Vein endothelial cell (primary cell): ENCODE data around the gene BAZ2A. TPM values are rescaled to one million over a fixed set of nuclear protein-coding genes. Genes with fewer than 3 reads are reported as not detected.
A peak's percentile ranks its signal among the peaks of the same experiment; 100 is the strongest.

Experiments used
- small RNA-seq: library from RNA; depleted of rRNA; stranded (forward); fragments of <200 nt; gene quantifications from one replicate; pipeline ENCODE3, GENCODE V24; 2012
- total RNA-seq: library from RNA; depleted of rRNA; stranded (reverse); fragments of >200 nt; gene quantifications from 2 replicates; pipeline ENCODE4 v1.2.3, GENCODE V29; 2012

The BAZ2A gene
- 56.8 and 60.8 TPM in 2 replicates for total RNA-seq

GRCh38 chr12:56630180-56630632 lies at the start of gene BAZ2A:
TSS of gene BAZ2A (minus strand) at chr12:56630326. CDS start at chr12:56617530, 12,796 bp downstream.

GRCh38 chr12:56645717-56646446 lies 15.8 kb upstream of the BAZ2A start, which contains the start of gene ATP5F1B:
TSS of gene ATP5F1B (minus strand) at chr12:56645984. CDS start at chr12:56645963, 21 bp downstream.

Small RNA genes lying within 50 kb of the gene (small RNA-seq; reads per million reads assigned to genes)
- gene RN7SL809P, result not detected
- not detected for gene RNU6-343P
- 3,296 reads per million, percentile 100 among the genes with 10 or more reads in this experiment for gene SNORD59A

Other genes starting within 250 kb of the BAZ2A start
- gene TIMELESS, start 180.9 kb downstream of the BAZ2A start, total RNA-seq, result 5.2 and 7.5 TPM in 2 replicates
- gene MIP, start 175.7 kb downstream of the BAZ2A start, total RNA-seq, result 0.29 TPM in 1 of 2 replicates, not detected in the other
- gene SPRYD4, start 161.7 kb downstream of the BAZ2A start, total RNA-seq, result 2.6 and 3.4 TPM in 2 replicates
- not detected in 2 replicates for gene GLS2, start 142.2 kb downstream of the BAZ2A start, total RNA-seq
- gene RBMS2, start 108.5 kb downstream of the BAZ2A start, total RNA-seq, result 49.0 and 59.4 TPM in 2 replicates
- 493 and 570 TPM in 2 replicates for gene ATP5F1B, start 15.7 kb upstream of the BAZ2A start, total RNA-seq
- gene PTGES3, start 58.0 kb upstream of the BAZ2A start, total RNA-seq, result 85.3 and 123 TPM in 2 replicates
- gene NACA, start 95.0 kb upstream of the BAZ2A start, total RNA-seq, result 1,082 and 1,143 TPM in 2 replicates
- 9.1 and 14.4 TPM in 2 replicates for gene PRIM1, start 122.0 kb upstream of the BAZ2A start, total RNA-seq
- under 0.01 TPM in 1 of 2 replicates, not detected in the other for gene HSD17B6, start 133.0 kb upstream of the BAZ2A start, total RNA-seq